ENCODE results near the gene SDHC.

GRCh38 chr1:161287482-161288054 lies 26.6 kb upstream of the SDHC start:
- TF ChIP-seq CTCF (IDR thresholded peaks at IDR 0.05) (no peak), EZH2 (IDR thresholded peaks at IDR 0.05; ENCODE audit: borderline replicate concordance, insufficient read depth, low read depth, low read length, poor library complexity, severe bottlenecking) (no peak)

Measured in B cell (primary cell).